GM12891 (cell line): ENCODE measurements around the gene FRMD5.

Experiments
- POLR2A ChIP-seq: IDR thresholded peaks from 2 replicates; pipeline ENCODE4 v1.6.1; 2011; ENCODE audit warnings: low read depth, low read length, control low read depth
- POLR2AphosphoS5 ChIP-seq: IDR thresholded peaks from 2 replicates; pipeline ENCODE4 v1.6.1; 2011; ENCODE audit warnings: low read depth, low read length, control low read depth
- POU2F2 ChIP-seq: IDR thresholded peaks from 2 replicates; pipeline ENCODE4 v1.6.1; 2011; ENCODE audit warnings: low read depth, mild to moderate bottlenecking, control low read depth, low read length, moderate library complexity
- SPI1 ChIP-seq: IDR thresholded peaks from 2 replicates; pipeline ENCODE4 v1.6.1; 2011; ENCODE audit warnings: low read depth, low read length, control low read depth
- TAF1 ChIP-seq: IDR thresholded peaks from 2 replicates; pipeline ENCODE4 v1.6.1; 2011; ENCODE audit warnings: low read depth, low read length, control low read depth

- no peak for TF ChIP-seq POLR2A
- no peak for TF ChIP-seq POLR2AphosphoS5
- TF ChIP-seq SPI1: no peak
- no peak for TF ChIP-seq TAF1
- no peak for TF ChIP-seq POU2F2
Measured at GRCh38 chr15:43887901-43888300, 307.2 kb downstream of the FRMD5 start.
